Measurements from ENCODE around the gene ARFRP1. TPM values are rescaled to one million over a fixed set of nuclear protein-coding genes. Genes with fewer than 3 reads are reported as not detected.
A peak's percentile ranks its signal among the peaks of the same experiment; 100 is the strongest.

Gene ARFRP1
- total and polyA plus RNA-seq, 2 of the 4 experiments (the other 2 are of a cell fraction) = 25.3 to 36.6 TPM

DNA sequence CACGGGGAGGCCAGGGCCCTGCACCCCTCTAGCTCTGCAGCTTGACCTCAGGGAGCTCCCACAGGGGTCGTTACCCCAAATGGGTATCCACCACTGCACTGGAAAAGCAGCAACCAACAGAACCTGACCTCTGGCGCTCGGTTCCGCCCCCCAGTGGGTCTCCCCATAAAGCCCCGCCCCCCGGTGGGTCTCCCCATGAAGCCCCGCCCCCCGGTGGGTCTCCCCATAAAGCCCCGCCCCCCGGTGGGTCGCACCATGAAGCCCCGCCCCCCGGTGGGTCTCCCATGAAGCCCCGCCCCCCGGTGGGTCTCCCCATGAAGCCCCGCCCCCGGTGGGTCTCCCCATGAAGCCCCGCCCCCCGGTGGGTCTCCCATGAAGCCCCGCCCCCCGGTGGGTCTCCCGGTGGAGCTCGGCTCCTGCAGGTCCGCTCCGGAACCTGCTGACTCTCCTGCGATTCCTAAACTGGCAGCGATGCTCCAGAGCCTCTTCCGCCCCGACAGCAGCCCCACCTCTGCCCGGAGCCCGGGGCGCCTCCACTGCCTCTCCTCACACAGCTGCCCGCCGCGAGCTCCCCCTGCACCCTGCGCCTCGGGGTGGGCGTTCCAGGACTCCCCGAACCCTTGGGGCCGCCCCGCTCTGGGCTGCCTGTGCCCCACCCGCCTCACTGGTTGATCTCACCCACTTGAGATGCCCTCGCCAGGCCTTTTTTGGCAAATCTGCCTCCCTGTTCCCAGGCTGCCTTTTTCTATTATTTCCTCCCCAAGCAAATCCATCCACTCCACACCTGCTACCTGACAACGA is 43.9 kb upstream of the ARFRP1 start (continued):
- TF ChIP-seq CEBPB (IDR thresholded peaks at IDR 0.05; ENCODE audit: low read depth, low read length) = no peak

- H3K4ac ChIP-seq (ENCODE audit: low read depth, low read length) = no peak overlapping the region
- ATAC-seq (ENCODE audit: low read depth) = no peak
- DNase-seq = no peak
- no peak overlapping the region for H4K8ac ChIP-seq (ENCODE audit: low read depth in 2 of 2, low read length in 2 of 2)
- H3K18ac ChIP-seq (ENCODE audit: low read depth, low read length) = no peak overlapping the region
- 86% methylated on average over 7 of the region's 26 CpGs; no CpG with 5 or more reads in 1 of the 2 experiments for WGBS, 2 experiments (ENCODE audit: extremely low coverage in 2 of 2, insufficient read length in 1 of 2)
- H4K5ac ChIP-seq (ENCODE audit: low read depth, low read length) = no peak overlapping the region
- 0 out of 4 replicates have a peak, but pooled peaks cover 0 to 2% of the 10 kb centered on the region in 2 experiments for H3K79me1 ChIP-seq (ENCODE audit: low read depth in 1 of 2, low read length in 2 of 2)
- intact Hi-C loops (cut with micrococcal nuclease) (no loop called here), in situ Hi-C loops (cut with MboI; ENCODE audit: low sequenced_read_pairs) (no loop called here), dilution Hi-C loops (cut with HindIII; ENCODE audit: low sequenced_read_pairs, unreplicated experiment) (no loop called here)
- no peak overlapping the region for H2BK15ac ChIP-seq (ENCODE audit: low read depth, low read length)
- no peak overlapping the region for H3K27ac ChIP-seq (ENCODE audit: insufficient read depth, low read length)
- no peak overlapping the region for H4K91ac ChIP-seq (ENCODE audit: insufficient read depth, low read depth, low read length)
- no TSS peak for BruUV-seq (replicated peaks)
- H3K27me3 ChIP-seq (ENCODE audit: control insufficient read depth, insufficient read depth, low read length) = no peaks in the 10 kb centered on the region
- H3K9me3 ChIP-seq (ENCODE audit: control insufficient read depth, insufficient read depth, low read length) = no peaks in the 10 kb centered on the region
- H2AFZ ChIP-seq (replicated peaks; ENCODE audit: low read length, poor library complexity) = no peak overlapping the region
- H3K56ac ChIP-seq (ENCODE audit: extremely low read depth, insufficient read depth, low read length) = no peak overlapping the region
- no peak overlapping the region for H3K4me2 ChIP-seq (ENCODE audit: low read depth, low read length)
- ChIA-PET POLR2A (ENCODE audit: unreplicated experiment) (no interaction called here), CTCF (no interaction called here)
- no peak overlapping the region for H3K14ac ChIP-seq (replicated peaks; ENCODE audit: low read depth, low read length)
- no peak overlapping the region for H3K9ac ChIP-seq (ENCODE audit: low read depth, low read length)
- TF ChIP-seq MAZ (IDR thresholded peaks at IDR 0.05; ENCODE audit: borderline replicate concordance, low read depth, low read length) (no peak), USF2 (IDR thresholded peaks at IDR 0.05; ENCODE audit: low read depth, low read length) (no peak), MAFK (IDR thresholded peaks at IDR 0.05; ENCODE audit: low read depth, low read length) (no peak), RFX5 (IDR thresholded peaks at IDR 0.05; ENCODE audit: low read depth, low read length) (no peak)
- no peaks in the 10 kb centered on the region; the same call in 1 of the 2 replicates for H4K20me1 ChIP-seq (ENCODE audit: insufficient read depth, low read length)
- H2AK9ac ChIP-seq (replicated peaks; ENCODE audit: low read depth, low read length, poor library complexity) = peak overlapping the region; percentile 42
- H3K9me1 ChIP-seq (ENCODE audit: insufficient read depth, low read length) = no peaks in the 10 kb centered on the region
- H3K36me3 ChIP-seq (ENCODE audit: control insufficient read depth, insufficient read depth, low read length) = peaks cover 5% of the 10 kb centered on the region; the same call in 1 of the 2 replicates
- no peak overlapping the region for H2BK120ac ChIP-seq (ENCODE audit: low read depth, low read length)
- no peak overlapping the region for H2BK20ac ChIP-seq (ENCODE audit: low read depth, low read length)
- H3K4me3 ChIP-seq (ENCODE audit: insufficient read depth, low read depth, low read length) = no peak overlapping the region
- no peak overlapping the region for H2AK5ac ChIP-seq (ENCODE audit: low read depth, low read length)
- H3K23ac ChIP-seq (ENCODE audit: low read depth, low read length) = no peak overlapping the region
- H3K4me1 ChIP-seq (ENCODE audit: control insufficient read depth, insufficient read depth, low read length) = no peaks in the 10 kb centered on the region
- no peak overlapping the region for H2BK5ac ChIP-seq (ENCODE audit: low read depth, low read length, poor library complexity, severe bottlenecking)
Observed at GRCh38 chr20:63750807-63751470, 43.2 kb upstream of the ARFRP1 start.
